GM21423 (cell line): Measurements from ENCODE around the gene MOCS3.
"Not testable (repeated sequence)": the region's sequence is repeated elsewhere in the genome, so short reads cannot be mapped to it uniquely, and the experiment has no call there.

Experiments
- ATAC-seq: cut with Tn5 transposase; IDR thresholded peaks from one replicate; pipeline ENCODE4 v1.9.1; 2021; ENCODE audit warnings: mild to moderate bottlenecking, moderate library complexity; ENCODE audit not compliant: unreplicated experiment

The MOCS3 gene

GRCh38 chr20:50931306-50932015 lies 27.2 kb upstream of the MOCS3 start, which contains the start of gene ADNP:
Gene ADNP (minus strand): TSS chr20:50931437. CDS start chr20:50903996, 27,441 bp downstream.
- ATAC-seq = peak; percentile 54

- ATAC-seq = no peak
Measured at GRCh38 chr20:50932016-50932485, 26.6 kb upstream of the MOCS3 start.

GRCh38 chr20:50932691-50933280 lies 25.8 kb upstream of the MOCS3 start:
- no peak for ATAC-seq

- ATAC-seq = no peak
Measured at GRCh38 chr20:50933589-50933988, 25.0 kb upstream of the MOCS3 start.

GRCh38 chr20:50943069-50943468 lies 15.5 kb upstream of the MOCS3 start:
- ATAC-seq = no peak

GRCh38 chr20:50948132-50948785 lies 10.4 kb upstream of the MOCS3 start:
- no peak for ATAC-seq

GRCh38 chr20:50953196-50953595 lies 5.4 kb upstream of the MOCS3 start:
- no peak for ATAC-seq

- no peak for ATAC-seq
Measured at GRCh38 chr20:50953821-50954220, 4.8 kb upstream of the MOCS3 start.

GRCh38 chr20:50957276-50957675 lies 1.3 kb upstream of the MOCS3 start:
- no peak for ATAC-seq

- ATAC-seq = peak; percentile 71
Measured at GRCh38 chr20:50957798-50958614, 612 bp upstream of the MOCS3 start, which contains the start of gene DPM1. Gene DPM1 (minus strand): TSS chr20:50958532. CDS start chr20:50958523, 9 bp downstream.

- ATAC-seq = no peak
Measured at GRCh38 chr20:50959543-50960126, 1.0 kb downstream of the MOCS3 start.

GRCh38 chr20:50967586-50967985 lies 9.0 kb downstream of the MOCS3 start:
- ATAC-seq = no peak

GRCh38 chr20:50968289-50968688 lies 9.7 kb downstream of the MOCS3 start:
- ATAC-seq = no peak

- no peak for ATAC-seq
Measured at GRCh38 chr20:50969435-50969834, 10.8 kb downstream of the MOCS3 start.

GRCh38 chr20:50969912-50970311 lies 11.3 kb downstream of the MOCS3 start:
- no peak for ATAC-seq

GRCh38 chr20:50975701-50976330 lies 17.2 kb downstream of the MOCS3 start:
- ATAC-seq = no peak

GRCh38 chr20:50977066-50978021 lies 18.7 kb downstream of the MOCS3 start:
- ATAC-seq = no peak

- ATAC-seq = not testable (repeated sequence)
Measured at GRCh38 chr20:50978533-50978932, 19.9 kb downstream of the MOCS3 start.

- no peak for ATAC-seq
Measured at GRCh38 chr20:50980071-50980681, 21.6 kb downstream of the MOCS3 start.
